ENCODE results near the gene STXBP5.

DNA sequence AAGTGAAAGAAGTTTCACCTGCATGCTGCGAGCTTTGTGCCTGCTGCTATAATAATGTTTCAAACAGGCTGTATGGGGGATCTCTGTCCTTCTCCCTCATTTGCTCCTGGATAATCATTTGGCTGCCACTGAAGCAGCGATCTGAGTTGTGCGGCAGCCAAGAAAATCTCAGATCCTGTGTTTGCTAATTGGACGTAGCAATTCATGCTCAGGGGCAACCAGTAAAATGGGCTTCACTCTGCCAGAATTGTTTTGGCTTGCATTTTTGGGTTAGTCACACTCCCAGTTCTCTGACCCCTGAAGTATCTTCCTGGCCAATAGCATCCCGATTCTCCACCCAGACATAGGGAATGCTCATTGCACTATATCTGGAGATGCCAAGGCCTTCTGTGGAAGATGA, 13.7 kb upstream of the STXBP5 start:
- TF ChIP-seq CEBPB (tag; IDR thresholded peaks at IDR 0.05) = no peak
- TF ChIP-seq ZFP36 (IDR thresholded peaks at IDR 0.05; ENCODE audit: low read depth, low read length, partially characterized antibody) = no peak
- no peak for TF ChIP-seq SP1 (CRISPR knock-in tag; IDR thresholded peaks at IDR 0.05)
- no peak for TF ChIP-seq RAD21 (CRISPR knock-in tag; conservative IDR thresholded peaks at IDR 0.05 in 1 of 2, IDR thresholded peaks at IDR 0.05 in 1 of 2)
- no peak for TF ChIP-seq ATF7 (IDR thresholded peaks at IDR 0.05)
- no peak for TF ChIP-seq ZNF232 (CRISPR knock-in tag; IDR thresholded peaks at IDR 0.05)
- TF ChIP-seq, protein P1, sequence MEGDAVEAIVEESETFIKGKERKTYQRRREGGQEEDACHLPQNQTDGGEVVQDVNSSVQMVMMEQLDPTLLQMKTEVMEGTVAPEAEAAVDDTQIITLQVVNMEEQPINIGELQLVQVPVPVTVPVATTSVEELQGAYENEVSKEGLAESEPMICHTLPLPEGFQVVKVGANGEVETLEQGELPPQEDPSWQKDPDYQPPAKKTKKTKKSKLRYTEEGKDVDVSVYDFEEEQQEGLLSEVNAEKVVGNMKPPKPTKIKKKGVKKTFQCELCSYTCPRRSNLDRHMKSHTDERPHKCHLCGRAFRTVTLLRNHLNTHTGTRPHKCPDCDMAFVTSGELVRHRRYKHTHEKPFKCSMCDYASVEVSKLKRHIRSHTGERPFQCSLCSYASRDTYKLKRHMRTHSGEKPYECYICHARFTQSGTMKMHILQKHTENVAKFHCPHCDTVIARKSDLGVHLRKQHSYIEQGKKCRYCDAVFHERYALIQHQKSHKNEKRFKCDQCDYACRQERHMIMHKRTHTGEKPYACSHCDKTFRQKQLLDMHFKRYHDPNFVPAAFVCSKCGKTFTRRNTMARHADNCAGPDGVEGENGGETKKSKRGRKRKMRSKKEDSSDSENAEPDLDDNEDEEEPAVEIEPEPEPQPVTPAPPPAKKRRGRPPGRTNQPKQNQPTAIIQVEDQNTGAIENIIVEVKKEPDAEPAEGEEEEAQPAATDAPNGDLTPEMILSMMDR (IDR thresholded peaks at IDR 0.05 in 2 of 3, conservative IDR thresholded peaks at IDR 0.05 in 1 of 3; ENCODE audit: insufficient read depth in 2 of 3, low read depth in 1 of 3, low read length in 3 of 3) = no peak
- TF ChIP-seq FOXJ3 (CRISPR knock-in tag; IDR thresholded peaks at IDR 0.05) = no peak
- TF ChIP-seq, protein P2, sequence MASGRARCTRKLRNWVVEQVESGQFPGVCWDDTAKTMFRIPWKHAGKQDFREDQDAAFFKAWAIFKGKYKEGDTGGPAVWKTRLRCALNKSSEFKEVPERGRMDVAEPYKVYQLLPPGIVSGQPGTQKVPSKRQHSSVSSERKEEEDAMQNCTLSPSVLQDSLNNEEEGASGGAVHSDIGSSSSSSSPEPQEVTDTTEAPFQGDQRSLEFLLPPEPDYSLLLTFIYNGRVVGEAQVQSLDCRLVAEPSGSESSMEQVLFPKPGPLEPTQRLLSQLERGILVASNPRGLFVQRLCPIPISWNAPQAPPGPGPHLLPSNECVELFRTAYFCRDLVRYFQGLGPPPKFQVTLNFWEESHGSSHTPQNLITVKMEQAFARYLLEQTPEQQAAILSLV (tag; IDR thresholded peaks at IDR 0.05) = no peak
- TF ChIP-seq HNRNPUL1 (IDR thresholded peaks at IDR 0.05; ENCODE audit: low read length) = no peak
- TF ChIP-seq POLR2AphosphoS2 (IDR thresholded peaks at IDR 0.05; ENCODE audit: low read length) = no peak
- TF ChIP-seq POLR2AphosphoS5 (IDR thresholded peaks at IDR 0.05; ENCODE audit: control insufficient read depth, insufficient read depth, low read depth, low read length) = no peak
- TF ChIP-seq XRCC5 (IDR thresholded peaks at IDR 0.05; ENCODE audit: low read depth, low read length) = no peak

Measured in K562 (cell line).